Renal cortical epithelial cell (primary cell): ENCODE results near the gene DGKB. TPM values are rescaled to one million over a fixed set of nuclear protein-coding genes. Genes with fewer than 3 reads are reported as not detected.
"Not testable (repeated sequence)": the region's sequence is repeated elsewhere in the genome, so short reads cannot be mapped to it uniquely, and the experiment has no call there.

Source experiments
- DNase-seq: peaks from one replicate; pipeline ENCODE4 v3.0.0-alpha.2; 2011; ENCODE audit warnings: low read depth
- total RNA-seq: library from RNA; depleted of rRNA; stranded (reverse); fragments of >200 nt; gene quantifications from 2 replicates; pipeline ENCODE4 v1.2.3, GENCODE V29; 2014

The DGKB gene
- total RNA-seq, 1 donor from 2014 or later: not detected

DNA sequence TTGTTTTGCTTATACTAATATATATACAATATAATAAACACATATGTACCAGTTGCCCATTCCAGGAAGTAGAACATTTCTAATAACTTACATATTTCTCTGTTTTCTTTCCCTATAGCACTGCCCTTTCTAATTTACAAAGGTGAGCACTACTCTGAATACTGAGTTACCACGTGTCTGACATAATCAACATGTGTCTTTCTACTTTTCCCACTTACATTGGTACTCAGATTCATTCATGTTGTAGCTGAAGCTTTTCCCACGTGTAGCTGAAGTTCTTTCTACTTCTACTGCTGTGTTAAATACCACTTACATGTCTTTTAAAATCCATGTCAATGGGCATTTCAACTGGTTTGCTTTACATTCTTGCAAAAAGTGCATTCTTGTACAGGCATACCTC lies 317.3 kb downstream of the DGKB start:
- no peak for DNase-seq

DNA sequence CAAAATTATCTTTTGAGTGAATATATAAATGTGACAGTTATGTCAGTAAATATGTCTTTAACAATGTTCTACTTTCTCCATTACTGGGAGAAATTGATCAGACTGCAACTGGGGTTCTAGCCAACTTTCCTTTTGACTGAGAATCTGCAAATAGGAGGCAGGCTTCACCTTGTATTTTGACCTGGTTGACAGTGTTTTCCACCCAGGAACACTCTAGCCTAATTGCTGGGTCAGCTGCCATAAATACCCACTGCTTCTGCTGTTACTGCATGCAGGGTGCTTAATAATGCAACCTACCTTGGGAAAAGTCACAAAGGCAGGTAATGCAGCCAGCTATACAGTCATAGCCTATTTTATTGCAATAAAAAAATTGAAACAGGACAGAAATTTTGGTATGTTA lies 319.0 kb downstream of the DGKB start:
- no peak for DNase-seq

DNA sequence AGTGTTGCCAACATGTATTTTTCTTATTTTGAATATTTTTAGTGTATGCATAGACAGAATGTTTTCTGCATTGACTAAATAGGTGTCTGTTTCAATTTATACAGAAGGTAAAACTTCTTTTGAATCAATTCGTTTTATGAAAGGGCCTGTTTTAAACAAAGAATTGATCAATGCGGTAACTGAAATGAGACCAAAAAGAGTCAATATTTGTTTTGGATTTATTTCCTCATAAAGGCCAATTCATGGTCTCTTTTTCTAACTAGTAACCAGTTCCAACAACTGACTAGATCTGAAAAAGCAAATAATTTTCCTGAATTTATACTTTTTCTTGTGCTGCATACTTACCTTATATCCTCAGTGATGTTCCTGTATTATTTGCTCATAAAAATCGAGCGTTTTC lies 320.5 kb downstream of the DGKB start:
- no peak for DNase-seq

DNA sequence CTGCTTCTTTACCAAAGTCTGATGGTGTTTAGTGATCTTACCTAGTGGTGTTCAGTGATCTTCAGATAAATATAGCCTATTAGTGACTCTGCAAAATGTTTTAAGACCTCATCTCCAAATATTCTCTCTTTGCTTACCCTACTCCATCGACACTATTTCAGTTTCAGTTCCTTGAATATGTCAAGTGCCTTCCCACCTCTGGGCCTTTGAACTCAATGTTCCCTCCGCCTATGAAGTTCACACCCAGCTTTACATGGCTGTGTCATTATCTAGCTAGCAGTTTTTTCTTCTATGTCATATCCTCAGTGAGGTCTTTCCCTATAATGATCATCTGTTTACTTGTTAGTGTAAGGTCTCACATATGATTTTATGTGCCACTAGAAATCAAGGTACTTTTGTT lies 322.6 kb downstream of the DGKB start:
- DNase-seq: no peak

DNA sequence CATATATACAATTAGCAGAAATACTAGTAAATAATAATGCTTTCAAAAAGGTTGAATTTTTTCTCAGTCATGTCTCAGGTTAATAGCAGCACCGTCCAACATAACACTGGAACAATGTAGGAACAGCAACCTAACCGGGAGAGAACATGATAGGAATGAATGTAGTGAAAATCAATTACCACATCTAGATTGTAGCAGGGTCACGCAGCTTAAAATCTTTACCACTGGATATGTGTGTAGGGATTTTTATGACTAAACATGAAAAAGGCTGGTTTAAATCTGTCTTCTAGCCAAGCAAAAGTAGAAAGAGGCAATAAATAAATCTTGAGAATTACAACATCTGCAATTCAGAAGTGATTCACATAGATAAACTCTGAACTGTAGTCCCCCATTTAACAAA lies 326.0 kb downstream of the DGKB start:
- no peak for DNase-seq

DNA sequence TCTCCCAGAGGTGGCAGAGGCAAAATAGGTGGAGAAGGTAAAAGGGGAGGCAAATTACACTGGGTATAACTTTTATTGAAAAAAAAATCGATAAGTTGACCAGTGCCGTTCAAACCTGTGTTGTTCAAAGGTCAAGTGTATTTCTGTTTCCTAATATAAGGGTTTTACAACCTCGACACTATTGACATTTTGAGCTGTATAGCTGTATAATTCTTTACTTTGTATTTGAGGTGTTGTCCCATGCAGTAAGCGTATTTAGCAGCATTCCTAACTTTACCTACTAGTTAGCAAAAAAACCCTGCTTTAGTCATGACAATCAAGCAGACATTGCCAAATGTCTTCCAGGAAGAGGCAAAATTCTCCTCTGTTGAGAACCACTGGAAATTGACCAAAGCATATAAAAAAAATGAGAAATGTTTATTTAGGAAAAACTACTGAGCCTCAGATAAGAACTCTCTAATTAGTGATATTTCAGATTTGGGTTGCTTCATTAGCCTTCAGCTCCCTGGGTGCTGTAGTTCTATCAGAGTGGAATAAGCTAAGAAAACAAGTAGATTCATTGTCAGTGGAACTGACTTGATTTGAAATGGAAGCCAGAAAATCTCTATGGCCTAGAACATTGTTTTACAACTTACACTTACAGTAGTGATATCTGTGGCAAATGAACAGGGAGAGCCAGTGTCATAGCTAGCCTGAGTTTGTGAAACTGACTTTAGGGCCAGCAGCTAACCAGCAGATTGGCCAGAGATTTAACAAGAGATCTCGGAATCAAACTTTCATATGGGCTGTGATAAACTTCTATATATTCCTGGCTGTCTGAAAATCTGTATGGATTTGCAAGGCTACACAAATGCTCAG lies 331.6 kb downstream of the DGKB start:
- no peak for DNase-seq

DNA sequence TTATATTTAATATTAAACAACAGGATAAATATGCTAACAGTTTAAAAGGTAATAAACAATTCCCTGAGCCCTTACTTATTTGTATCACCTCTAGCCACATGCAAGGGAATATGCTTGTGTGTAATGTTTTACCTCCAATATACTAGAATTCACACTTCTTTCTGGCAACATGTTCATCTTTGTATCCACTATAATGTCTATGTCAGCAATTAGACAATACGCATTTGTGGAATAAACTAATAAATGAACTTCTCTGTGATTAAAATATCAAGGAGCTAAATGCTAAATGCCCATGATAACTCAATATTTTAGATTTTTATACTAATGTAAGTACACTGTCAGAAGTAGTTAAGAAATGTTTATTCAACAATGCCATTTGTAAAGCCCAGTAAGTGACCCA lies 350.5 kb downstream of the DGKB start:
- DNase-seq: no peak

DNA sequence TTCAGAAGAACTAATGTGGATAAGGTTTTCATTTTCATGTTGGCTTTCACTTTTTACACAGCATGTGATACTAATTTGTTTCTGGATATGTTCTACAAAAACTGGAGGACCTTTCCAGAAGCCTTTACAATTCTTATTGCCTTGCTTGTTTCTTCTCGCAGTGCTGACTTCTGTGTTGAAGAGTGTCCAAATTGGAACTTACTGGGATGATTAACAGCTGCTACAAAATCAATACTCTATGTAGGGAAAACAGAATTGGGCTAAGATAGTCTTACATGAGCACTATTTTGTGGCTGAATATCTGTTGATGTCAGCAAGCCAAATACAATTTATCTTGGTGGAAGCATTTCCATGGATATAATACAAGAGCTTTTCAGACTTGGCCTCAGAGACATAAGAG lies 351.2 kb downstream of the DGKB start:
- DNase-seq: no peak

DNA sequence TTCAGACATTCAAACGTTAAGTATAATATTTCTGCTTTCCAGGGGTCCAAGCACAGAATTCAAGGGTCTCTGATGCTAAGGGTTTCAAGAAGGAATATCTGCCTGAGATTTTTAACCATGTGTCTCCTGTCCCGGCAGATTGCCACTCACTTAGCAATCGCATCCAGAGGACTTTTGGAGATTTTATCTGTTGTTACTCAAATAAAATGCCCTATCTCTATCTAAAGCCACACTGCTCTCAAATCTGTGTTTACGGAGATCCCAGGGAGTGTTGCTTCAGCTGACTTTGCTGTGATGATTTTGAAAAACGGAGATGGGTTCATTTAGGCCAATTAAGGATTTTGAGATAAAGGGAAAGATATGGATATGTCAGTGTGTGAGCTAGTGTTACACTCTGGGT lies 359.9 kb downstream of the DGKB start:
- no peak for DNase-seq

DNA sequence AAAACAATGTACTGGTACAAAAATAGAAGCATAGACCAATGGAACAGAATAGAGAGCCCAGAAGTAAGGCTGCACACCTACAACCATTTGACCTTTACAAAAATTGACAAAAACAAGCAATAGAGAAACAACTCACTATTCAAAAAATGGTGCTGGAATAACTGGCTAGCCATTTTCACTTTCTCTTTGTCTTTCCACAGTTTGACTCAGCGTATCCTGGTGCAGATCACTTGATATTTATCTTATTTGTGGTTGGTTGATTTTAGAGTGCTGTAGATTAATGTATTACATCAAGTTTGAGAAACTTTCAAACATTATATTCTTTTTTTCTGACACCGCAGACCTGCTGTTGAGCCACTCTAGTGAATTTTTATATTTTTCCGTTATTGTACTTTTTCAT lies 381.4 kb downstream of the DGKB start:
- no peak for DNase-seq

DNA sequence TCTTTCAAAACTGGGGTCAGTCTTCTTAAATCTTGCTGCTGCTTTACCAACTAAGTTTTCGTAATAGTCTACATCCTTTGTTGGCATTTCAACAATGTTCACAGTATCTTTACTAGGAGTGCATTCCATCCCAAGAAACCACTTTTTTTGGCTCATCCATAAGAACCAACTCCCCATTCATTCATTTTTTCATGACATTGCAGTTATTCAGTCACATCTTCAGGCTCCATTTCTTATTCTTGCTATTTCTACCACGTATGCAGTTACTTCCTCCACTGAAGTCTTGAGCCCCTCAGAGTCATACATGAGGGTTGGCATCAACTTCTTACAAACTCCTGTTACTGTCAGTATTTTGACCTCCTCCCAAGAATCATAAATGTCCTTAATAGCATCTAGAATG lies 392.3 kb downstream of the DGKB start:
- no peak for DNase-seq

DNA sequence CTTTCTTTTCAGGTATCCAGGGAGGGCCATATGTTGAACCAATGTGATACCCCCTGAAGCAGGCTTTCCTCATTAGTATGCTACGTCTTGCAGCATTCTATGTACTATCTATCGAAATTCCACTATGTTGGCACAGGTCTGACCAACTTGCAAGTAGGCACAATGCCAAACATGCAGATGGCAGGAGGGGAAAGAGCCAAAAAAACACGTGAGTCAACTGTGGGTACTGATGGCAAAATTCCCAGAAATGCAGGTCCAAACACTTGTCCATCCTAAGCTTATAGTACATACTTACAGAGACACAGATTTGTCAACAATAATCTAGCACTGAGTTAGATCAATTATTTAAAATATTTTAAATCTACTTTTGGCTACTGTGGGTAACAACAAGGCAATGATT lies 394.9 kb downstream of the DGKB start:
- peak; percentile 96 for DNase-seq

DNA sequence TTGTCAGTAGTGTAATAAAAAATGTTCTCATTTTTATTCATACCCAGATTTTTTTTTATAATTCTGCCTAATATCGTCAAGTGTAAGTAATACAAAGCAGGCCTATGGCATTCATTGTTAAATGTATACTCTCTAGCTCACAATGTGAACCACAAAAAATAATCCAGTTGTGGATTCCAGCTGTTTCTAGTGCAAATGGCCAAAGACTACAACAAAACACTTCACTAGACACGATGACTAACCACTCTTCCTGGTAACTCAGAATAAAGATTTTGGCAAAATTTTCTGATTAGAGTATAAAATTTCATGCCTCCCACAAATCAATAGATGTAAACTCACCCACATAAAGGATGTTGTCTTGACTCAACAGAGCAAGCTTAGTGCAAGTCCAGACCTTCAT lies 396.6 kb downstream of the DGKB start:
- no peak for DNase-seq

DNA sequence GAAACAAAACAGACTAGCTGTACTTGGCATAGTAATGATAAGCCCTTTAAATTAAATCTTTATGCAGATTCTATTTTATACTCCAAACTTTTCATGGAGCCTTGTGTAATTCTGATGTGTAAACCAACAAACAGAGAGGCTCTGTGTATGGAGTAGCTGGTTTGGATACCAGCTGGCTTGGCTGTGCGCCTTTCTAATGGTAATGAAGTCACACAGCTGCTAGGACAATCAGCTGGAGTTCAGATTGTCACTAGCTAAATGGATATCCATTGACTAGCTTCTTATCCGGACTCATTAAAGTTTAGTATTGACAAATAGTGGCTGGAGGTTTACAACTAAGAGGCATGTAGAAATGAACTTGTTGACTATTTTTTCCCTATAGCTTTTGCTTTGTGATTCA lies 398.4 kb downstream of the DGKB start:
- DNase-seq: no peak

DNA sequence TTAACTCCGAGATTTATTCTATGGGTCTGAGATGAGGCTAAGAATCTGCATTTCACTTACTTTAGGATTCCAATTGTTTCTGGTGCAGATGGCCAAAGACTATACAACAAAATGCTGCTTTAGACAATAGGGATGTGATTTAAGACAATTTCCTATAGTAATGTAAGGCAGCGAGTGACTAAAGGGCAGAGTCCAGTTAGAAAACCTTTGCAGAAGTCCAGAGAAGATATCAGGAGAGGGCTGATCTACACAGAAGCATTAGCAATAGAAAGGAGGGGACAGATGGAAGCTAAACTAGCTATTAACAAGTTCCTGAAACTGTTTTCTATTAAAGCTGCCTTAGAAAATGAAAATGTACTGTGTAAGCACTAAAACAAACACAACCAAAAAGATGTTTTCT lies 398.9 kb downstream of the DGKB start:
- no peak for DNase-seq

DNA sequence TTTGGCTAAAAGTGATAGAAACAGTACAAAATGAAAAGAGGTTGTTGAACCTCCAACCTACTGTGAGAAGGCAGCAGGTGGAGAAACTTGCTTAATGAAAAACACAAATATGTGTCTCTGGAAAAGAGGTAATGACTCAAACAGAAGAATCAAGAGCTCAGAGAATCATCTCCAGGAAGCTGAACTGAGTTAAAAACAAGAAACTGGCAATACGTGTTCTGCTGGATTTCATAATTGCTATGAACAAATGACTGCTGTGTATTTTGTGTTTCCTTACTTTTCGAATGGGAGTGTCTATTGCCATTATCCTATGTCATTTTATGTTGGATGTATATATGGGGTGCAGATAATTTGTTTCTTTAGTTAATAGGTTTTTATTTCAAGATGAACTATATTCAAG lies 401.1 kb downstream of the DGKB start:
- no peak for DNase-seq

DNA sequence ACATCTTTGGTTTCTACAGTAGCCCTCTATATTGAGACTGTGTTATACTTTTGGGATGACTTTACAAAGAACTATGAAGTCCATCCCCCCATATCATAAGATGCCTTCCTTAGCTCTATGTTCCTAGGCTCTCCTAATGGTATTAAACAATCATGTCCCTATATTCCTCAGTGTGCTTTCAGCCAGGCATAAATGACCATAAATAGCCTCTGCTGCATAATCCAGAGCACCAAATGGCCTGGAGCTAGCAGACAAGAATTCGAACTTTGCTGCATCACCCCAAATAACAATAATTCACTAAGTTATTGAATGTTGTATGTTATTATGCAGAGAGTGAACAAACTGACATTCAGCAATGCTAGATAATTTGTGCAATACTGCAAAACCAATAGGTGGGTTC lies 405.2 kb downstream of the DGKB start:
- no peak for DNase-seq

DNA sequence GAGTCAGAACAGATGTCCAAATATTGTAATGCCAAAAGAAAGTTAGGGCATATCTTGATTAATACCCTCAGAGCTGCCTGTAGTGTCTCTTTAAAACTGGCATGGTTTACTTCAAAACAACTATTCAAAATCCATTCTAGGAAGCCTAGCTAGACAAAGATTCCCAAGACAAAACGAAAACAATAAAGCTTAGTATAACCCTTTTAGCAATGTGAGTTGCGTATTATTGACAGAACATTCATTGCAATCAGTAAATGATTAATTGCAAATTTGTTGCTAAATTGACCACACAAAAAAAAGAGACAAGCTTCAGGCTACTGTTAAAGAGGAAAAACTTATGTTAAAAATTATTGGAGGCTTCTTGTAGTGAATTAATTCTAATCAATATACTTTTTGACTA lies 406.9 kb downstream of the DGKB start:
- peak; percentile 67 for DNase-seq

DNA sequence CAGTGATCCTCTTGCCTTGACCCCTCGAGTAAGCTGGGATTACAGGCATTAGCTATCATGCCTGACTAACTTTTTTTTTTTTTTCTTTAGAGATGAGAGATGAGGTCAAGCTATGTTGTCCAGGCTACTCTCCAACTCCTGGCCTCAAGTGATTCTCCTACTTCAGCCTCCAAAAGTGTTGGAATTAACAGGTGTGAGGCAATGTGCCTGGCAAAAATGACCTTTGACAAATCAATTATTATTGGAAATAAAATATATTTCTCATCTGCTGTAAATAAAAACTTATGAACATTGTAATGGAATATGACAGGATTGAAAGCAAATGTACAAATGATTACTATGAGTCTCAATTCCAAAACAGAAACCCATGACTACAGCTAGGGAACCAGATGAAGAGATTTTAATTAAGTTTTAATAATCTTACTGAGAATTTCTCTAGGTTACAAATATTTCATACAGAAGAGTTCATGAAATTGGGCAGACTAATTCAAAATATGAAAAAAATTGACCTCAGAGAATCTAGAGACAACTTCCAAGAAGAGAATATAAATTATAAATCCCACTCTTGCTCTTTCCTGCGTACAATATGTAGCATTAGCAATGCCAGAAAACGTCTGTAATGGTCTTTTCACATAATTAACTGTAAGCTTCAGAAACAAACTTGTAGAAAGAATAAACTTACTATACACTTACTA lies 414.7 kb downstream of the DGKB start:
- no peak for DNase-seq

DNA sequence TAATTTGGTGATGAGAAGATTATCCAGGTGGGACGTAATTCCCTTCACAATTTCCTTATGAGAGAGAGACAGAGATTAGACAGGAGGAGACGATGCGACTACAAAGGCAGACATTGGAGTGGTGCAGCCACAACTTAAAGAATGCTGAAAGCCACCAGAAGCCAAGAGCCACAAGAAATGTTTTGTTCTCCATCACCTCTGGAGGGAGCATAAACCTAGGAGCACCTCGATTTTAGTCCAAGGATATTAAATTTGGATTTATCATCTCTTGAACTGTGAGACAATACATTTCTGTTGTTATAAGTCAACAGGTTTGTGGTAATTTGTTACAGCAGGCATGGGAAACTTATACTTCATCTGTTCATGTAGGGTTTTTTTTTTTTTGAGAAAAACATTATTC lies 418.9 kb downstream of the DGKB start:
- no peak for DNase-seq

DNA sequence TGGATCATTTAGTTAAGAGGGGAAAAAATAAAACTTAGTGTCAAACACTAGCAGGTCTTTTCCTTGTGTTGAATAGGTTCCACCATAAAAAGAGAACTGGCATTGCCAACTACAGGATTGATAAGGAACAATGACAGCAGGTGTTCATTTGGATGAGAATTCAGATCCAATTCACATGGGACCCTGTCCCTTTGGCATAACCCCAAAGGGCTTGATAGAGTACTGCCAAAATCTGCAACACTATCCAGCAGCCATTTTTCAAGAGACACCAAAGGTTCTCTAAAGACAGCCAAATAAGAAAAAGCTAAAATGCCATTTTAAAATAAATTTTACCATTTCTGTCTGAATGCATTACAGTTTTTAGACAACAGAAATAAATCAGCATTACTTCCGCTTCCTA lies 422.3 kb downstream of the DGKB start:
- no peak for DNase-seq

DNA sequence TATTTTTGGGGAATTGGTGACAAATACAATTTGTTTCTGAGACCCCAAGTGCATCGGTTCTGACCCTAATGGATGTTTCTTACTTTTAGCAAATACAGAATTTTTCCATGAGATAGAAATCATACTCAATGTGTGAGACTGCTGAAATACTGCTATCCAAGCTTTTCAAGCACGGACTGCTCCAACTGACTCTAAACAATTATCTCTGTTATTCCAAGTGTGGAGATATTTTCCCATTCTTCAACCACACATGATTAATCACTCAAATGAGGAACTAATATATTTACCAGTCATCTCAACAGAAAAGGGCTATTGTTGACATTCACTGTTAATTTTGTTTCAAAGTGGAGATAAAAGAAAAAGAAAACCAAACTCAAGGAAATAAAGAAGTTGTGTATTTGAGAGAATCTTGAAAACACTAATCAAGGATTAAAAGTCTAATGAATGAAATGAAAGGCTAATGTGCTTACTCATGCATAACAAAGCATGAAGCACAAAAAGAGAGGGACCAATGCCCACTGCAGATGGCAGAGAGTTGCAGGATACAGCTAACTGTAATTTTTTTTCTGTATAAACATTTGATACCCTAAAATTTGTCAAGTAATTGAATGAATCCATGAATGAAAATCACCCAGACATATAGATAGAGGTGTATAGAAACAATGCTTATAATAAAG lies 423.6 kb downstream of the DGKB start:
- DNase-seq: no peak

DNA sequence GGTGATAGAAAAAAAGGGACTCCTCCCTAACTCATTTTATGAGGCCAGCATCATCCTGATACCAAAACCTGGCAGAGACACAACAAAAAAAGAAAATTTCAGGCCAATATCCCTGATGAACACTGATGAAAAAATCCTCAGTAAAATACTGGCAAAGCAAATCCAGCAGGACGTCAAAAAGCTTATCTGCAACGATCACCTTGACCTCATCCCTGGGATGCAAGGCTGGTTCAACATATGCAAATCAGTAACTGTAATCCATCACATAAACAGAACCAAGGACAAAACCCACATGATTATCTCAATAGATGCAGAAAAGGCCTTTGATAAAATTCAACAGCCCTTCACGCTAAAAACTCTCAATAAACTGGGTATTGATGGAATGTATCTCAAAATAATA lies 440.8 kb downstream of the DGKB start:
- DNase-seq: not testable (repeated sequence)
